ENCODE measurements around the gene FGFR1OP2. TPM values are rescaled to one million over a fixed set of nuclear protein-coding genes. Genes with fewer than 3 reads are reported as not detected.

Gene FGFR1OP2
- total RNA-seq, 2 donors from 2014 or later = 38.0 to 41.0 TPM

DNA sequence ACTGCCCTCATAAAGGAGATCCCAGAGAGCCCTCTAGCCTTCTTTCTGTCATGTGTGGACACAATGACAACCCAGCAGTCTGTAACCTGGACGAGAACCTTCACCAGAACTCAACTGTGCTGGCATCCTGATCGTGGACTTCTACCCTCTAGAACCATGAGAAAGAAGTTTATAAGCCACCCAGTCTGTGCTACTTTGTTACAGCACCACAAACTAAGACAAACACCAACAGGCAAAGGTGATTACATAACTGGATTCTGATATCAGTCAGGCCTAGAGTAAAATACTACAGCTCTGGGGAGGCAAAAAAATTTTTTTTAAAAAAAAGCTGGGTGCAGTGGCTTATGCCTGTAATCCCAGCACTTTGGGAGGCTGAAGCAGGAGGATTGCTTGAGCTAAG lies 57.4 kb downstream of the FGFR1OP2 start:
- peaks cover 1 to 11% of the 10 kb centered on the region in 2 donors for H3K36me3 Mint-ChIP-seq (ENCODE audit: insufficient read depth in 2 of 2)
- no peak for ATAC-seq (replicated peaks in 1 of 2)
- H3K27me3 Mint-ChIP-seq (ENCODE audit: low read depth) = no peaks in the 10 kb centered on the region
- H3K4me1 Mint-ChIP-seq (ENCODE audit: low read depth) = no peaks in the 10 kb centered on the region
- H3K9me3 Mint-ChIP-seq = no peaks in the 10 kb centered on the region
- no peak overlapping the region for H3K4me3 Mint-ChIP-seq
- H3K27ac Mint-ChIP-seq = no peak overlapping the region
- DNase-seq = no peak

- Mint-ChIP-seq H3K4me1 (ENCODE audit: low read depth) (no peaks in the 10 kb centered on the region), H3K4me3 (no peak overlapping the region), H3K9me3 (no peaks in the 10 kb centered on the region), H3K27me3 (ENCODE audit: low read depth) (no peaks in the 10 kb centered on the region), H3K27ac (no peak overlapping the region), H3K36me3 (ENCODE audit: insufficient read depth in 2 of 2) (peaks cover 1 to 14% of the 10 kb centered on the region in 2 donors)
- DNase-seq (no peak), ATAC-seq (replicated peaks in 1 of 2) (no peak)
These were observed 58.7 kb downstream of the FGFR1OP2 start for GRCh38 chr12:26997003-26997402.

DNA sequence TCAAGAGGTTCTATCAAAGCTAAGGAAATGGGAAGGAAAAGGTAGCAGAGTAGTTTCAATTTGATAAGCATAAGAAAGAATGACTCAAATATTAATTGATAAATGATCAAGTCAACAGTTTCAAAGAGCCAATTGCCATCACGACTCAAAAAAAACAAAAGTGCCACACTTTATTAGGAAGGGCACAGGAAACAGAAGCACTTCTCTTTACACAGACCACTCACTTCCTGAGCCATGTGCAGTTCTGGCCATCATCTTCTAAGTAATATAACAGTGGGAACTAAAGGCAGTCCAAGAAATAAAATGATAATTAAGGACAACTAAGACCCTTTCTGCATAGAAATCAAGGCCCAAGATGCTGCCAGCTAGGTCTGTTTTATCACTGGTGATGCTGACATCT lies 62.7 kb downstream of the FGFR1OP2 start:
- Mint-ChIP-seq H3K4me3 (no peak overlapping the region), H3K9me3 (no peaks in the 10 kb centered on the region), H3K36me3 (ENCODE audit: insufficient read depth in 2 of 2) (peaks cover 0 to 12% of the 10 kb centered on the region in 2 donors), H3K27me3 (ENCODE audit: low read depth) (no peaks in the 10 kb centered on the region), H3K27ac (peak overlapping the region; percentile 59), H3K4me1 (ENCODE audit: low read depth) (peaks cover 5% of the 10 kb centered on the region)
- ATAC-seq (replicated peaks in 1 of 2) (no peak), DNase-seq (no peak)

- Mint-ChIP-seq H3K4me3 (no peak overlapping the region), H3K36me3 (ENCODE audit: insufficient read depth in 2 of 2) (peaks cover 0 to 12% of the 10 kb centered on the region in 2 donors), H3K4me1 (ENCODE audit: low read depth) (peaks cover 5% of the 10 kb centered on the region), H3K27me3 (ENCODE audit: low read depth) (no peaks in the 10 kb centered on the region), H3K27ac (no peak overlapping the region), H3K9me3 (no peaks in the 10 kb centered on the region)
- no peak for ATAC-seq (replicated peaks in 1 of 2)
- DNase-seq = no peak
These were observed 63.4 kb downstream of the FGFR1OP2 start for GRCh38 chr12:27001663-27002062.

GRCh38 chr12:27002141-27002540 lies 63.9 kb downstream of the FGFR1OP2 start:
- Mint-ChIP-seq H3K9me3 (no peaks in the 10 kb centered on the region), H3K4me1 (ENCODE audit: low read depth) (peaks cover 5% of the 10 kb centered on the region), H3K36me3 (ENCODE audit: insufficient read depth in 2 of 2) (peaks cover 0 to 12% of the 10 kb centered on the region in 2 donors), H3K27ac (no peak overlapping the region), H3K4me3 (no peak overlapping the region), H3K27me3 (ENCODE audit: low read depth) (no peaks in the 10 kb centered on the region)
- DNase-seq = no peak
- ATAC-seq (replicated peaks in 1 of 2) = no peak

- DNase-seq (no peak), ATAC-seq (replicated peaks in 1 of 2) (no peak)
- no peak overlapping the region for H3K27ac Mint-ChIP-seq
- H3K36me3 Mint-ChIP-seq (ENCODE audit: insufficient read depth in 2 of 2) = peaks cover 0 to 7% of the 10 kb centered on the region in 2 donors
- no peak overlapping the region for H3K4me3 Mint-ChIP-seq
- no peaks in the 10 kb centered on the region for H3K27me3 Mint-ChIP-seq (ENCODE audit: low read depth)
- peaks cover 11% of the 10 kb centered on the region for H3K4me1 Mint-ChIP-seq (ENCODE audit: low read depth)
- no peaks in the 10 kb centered on the region for H3K9me3 Mint-ChIP-seq
These were observed 65.4 kb downstream of the FGFR1OP2 start for GRCh38 chr12:27003421-27004381.

DNA sequence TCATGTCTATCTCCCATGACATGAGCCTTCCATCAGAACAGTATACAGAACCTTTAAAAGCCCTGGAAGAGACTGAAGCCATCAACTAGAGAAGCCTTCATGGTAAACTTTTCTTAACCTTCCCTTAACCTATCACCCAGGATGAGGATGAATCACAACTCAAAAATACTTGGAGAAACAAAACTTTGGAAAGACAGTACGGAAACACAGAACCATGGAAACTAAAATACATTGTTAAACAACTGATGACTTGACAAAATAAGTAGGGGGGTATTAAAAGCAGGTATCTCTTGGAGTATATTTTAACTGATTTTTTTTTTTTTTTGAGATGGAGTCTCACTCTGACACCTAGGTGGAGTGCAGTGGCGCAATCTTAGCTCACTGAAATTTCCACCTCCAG lies 67.2 kb downstream of the FGFR1OP2 start:
- ATAC-seq (replicated peaks in 1 of 2) = no peak
- no peak overlapping the region for H3K4me3 Mint-ChIP-seq

GRCh38 chr12:27006797-27007467 lies 68.7 kb downstream of the FGFR1OP2 start:
- DNase-seq (no peak), ATAC-seq (replicated peaks in 1 of 2) (no peak)
- peaks cover 31% of the 10 kb centered on the region for H3K4me1 Mint-ChIP-seq (ENCODE audit: low read depth)
- H3K27ac Mint-ChIP-seq = no peak overlapping the region
- no peaks in the 10 kb centered on the region for H3K27me3 Mint-ChIP-seq (ENCODE audit: low read depth)
- no peaks in the 10 kb centered on the region for H3K9me3 Mint-ChIP-seq
- peaks cover 0 to 5% of the 10 kb centered on the region in 2 donors for H3K36me3 Mint-ChIP-seq (ENCODE audit: insufficient read depth in 2 of 2)
- H3K4me3 Mint-ChIP-seq = no peak overlapping the region

More for the DNA sequence above, 67.2 kb downstream of the FGFR1OP2 start:
- Mint-ChIP-seq H3K36me3 (ENCODE audit: insufficient read depth in 2 of 2) (peaks cover 0 to 5% of the 10 kb centered on the region in 2 donors), H3K27me3 (ENCODE audit: low read depth) (no peaks in the 10 kb centered on the region), H3K9me3 (no peaks in the 10 kb centered on the region), H3K27ac (no peak overlapping the region), H3K4me1 (ENCODE audit: low read depth) (peaks cover 18% of the 10 kb centered on the region)
- no peak for DNase-seq

- H3K36me3 Mint-ChIP-seq (ENCODE audit: insufficient read depth in 2 of 2) = peaks cover 0 to 5% of the 10 kb centered on the region in 2 donors
- no peak overlapping the region for H3K27ac Mint-ChIP-seq
- ATAC-seq (replicated peaks in 1 of 2) (peak in 1 of 2 donors; percentile 13), DNase-seq (no peak)
- H3K4me3 Mint-ChIP-seq = no peak overlapping the region
- no peaks in the 10 kb centered on the region for H3K27me3 Mint-ChIP-seq (ENCODE audit: low read depth)
- H3K9me3 Mint-ChIP-seq = no peaks in the 10 kb centered on the region
- H3K4me1 Mint-ChIP-seq (ENCODE audit: low read depth) = peaks cover 41% of the 10 kb centered on the region
These were observed 69.8 kb downstream of the FGFR1OP2 start for GRCh38 chr12:27008081-27008480.

DNA sequence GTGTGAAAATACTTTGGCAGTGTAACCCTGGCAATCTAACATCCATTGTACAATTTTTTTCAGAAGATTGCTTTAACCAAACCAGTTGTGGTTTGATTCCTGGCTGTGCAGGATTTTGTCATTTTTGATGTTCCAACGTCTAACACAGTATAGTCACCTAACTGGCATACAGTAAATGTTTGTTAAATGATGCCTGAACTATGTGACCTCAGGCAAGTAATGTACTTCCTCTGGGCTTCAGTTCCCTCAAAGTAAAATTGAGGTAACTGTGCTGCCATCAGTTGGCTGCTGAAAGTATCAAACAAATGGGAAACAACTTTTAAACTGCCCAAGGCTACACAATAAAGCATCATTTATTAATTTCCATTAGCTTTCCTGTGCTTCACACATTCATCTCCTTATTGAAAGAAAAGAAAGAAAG lies 71.6 kb downstream of the FGFR1OP2 start:
- ATAC-seq (replicated peaks in 1 of 2) = no peak
- Mint-ChIP-seq H3K27ac (peak overlapping the region; percentile 79), H3K4me1 (ENCODE audit: low read depth) (peaks cover 53% of the 10 kb centered on the region)

GRCh38 chr12:27012239-27012981 lies 74.1 kb downstream of the FGFR1OP2 start:
- DNase-seq (no peak), ATAC-seq (replicated peaks in 1 of 2) (no peak)
- peak overlapping the region; percentile 88 to 89 for H3K4me3 Mint-ChIP-seq
- peaks cover 70% of the 10 kb centered on the region for H3K4me1 Mint-ChIP-seq (ENCODE audit: low read depth)
- H3K9me3 Mint-ChIP-seq = no peaks in the 10 kb centered on the region
- H3K27ac Mint-ChIP-seq = no peak overlapping the region
- H3K27me3 Mint-ChIP-seq (ENCODE audit: low read depth) = no peaks in the 10 kb centered on the region
- H3K36me3 Mint-ChIP-seq (ENCODE audit: insufficient read depth in 2 of 2) = peaks cover 0 to 5% of the 10 kb centered on the region in 2 donors

More for the DNA sequence above, 71.6 kb downstream of the FGFR1OP2 start:
- Mint-ChIP-seq H3K9me3 (no peaks in the 10 kb centered on the region), H3K4me3 (peak overlapping the region in 1 of 2 donors; percentile 2), H3K27me3 (ENCODE audit: low read depth) (no peaks in the 10 kb centered on the region), H3K36me3 (ENCODE audit: insufficient read depth in 2 of 2) (peaks cover 0 to 5% of the 10 kb centered on the region in 2 donors)
- no peak for DNase-seq

- Mint-ChIP-seq H3K27ac (peak overlapping the region; percentile 70), H3K36me3 (ENCODE audit: insufficient read depth in 2 of 2) (peaks cover 0 to 5% of the 10 kb centered on the region in 2 donors), H3K4me3 (peak overlapping the region; percentile 88 to 89), H3K27me3 (ENCODE audit: low read depth) (no peaks in the 10 kb centered on the region), H3K4me1 (ENCODE audit: low read depth) (peaks cover 72% of the 10 kb centered on the region), H3K9me3 (no peaks in the 10 kb centered on the region)
- ATAC-seq (replicated peaks in 1 of 2) = no peak
- no peak for DNase-seq
These were observed 74.6 kb downstream of the FGFR1OP2 start for GRCh38 chr12:27012982-27013255.

DNA sequence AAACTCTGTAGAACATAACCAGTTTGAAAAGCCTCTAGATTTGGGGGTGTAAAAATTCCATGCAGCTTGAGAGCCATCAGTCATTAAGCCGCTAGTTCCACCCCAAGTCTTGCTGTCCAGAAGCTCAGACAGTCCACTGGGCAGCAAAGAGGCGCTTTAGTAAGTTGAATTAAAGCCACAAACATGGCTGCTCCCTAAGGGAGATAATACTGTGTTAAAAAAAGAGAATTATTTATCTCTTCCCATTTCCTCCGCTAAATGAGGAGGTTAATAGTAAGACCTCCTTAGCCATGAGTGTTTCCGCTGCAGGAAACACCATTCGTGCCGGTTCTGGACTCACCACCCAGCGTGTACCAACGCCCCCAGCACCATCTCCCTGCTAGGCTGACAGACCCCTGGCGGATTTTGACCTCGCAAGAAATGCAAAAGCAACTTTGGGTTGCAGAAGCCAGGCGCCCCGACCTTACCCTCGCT lies 75.4 kb downstream of the FGFR1OP2 start:
- peak overlapping the region; percentile 70 for H3K27ac Mint-ChIP-seq
- peaks cover 66% of the 10 kb centered on the region for H3K4me1 Mint-ChIP-seq (ENCODE audit: low read depth)
- DNase-seq = no peak
- H3K4me3 Mint-ChIP-seq = peak overlapping the region; percentile 88 to 89
- ATAC-seq (replicated peaks in 1 of 2) = peak; percentile 13 to 26
- peaks cover 0 to 5% of the 10 kb centered on the region in 2 donors for H3K36me3 Mint-ChIP-seq (ENCODE audit: insufficient read depth in 2 of 2)
- no peaks in the 10 kb centered on the region for H3K27me3 Mint-ChIP-seq (ENCODE audit: low read depth)
- no peaks in the 10 kb centered on the region for H3K9me3 Mint-ChIP-seq
